Activated CD8-positive, alpha-beta T cell treated with anti-CD3 and anti-CD28 coated beads for 36 hours (primary cell): ENCODE measurements around the gene SDK2. TPM values are rescaled to one million over a fixed set of nuclear protein-coding genes. Genes with fewer than 3 reads are reported as not detected.

ENCODE experiments used
- ATAC-seq: fragments of 200-7000 bp; cut with Tn5 transposase; one replicate; pipeline ENCODE4 v1.10.0; 2021; ENCODE audit warnings: mild to moderate bottlenecking, moderate library complexity
- CTCF ChIA-PET: fragments of 350-600 bp; sonication (Branson Sonifier 250); formaldehyde crosslinking; loops from one replicate; lab custom pipeline; 2021; ENCODE audit warnings: antibody characterized with exemption; lab: Charles Lee
- POLR2A ChIA-PET: fragments of 350-600 bp; sonication (Branson Sonifier 250); formaldehyde crosslinking; loops from one replicate; lab custom pipeline; 2021; ENCODE audit warnings: antibody characterized with exemption; lab: Charles Lee
- DNase-seq: peaks from one replicate; pipeline ENCODE4 v3.0.0-alpha.2; 2020
- H3K27ac Mint-ChIP-seq: one replicate; pipeline ENCODE4 v1.8.0; 2021; ENCODE audit warnings: mild to moderate bottlenecking, mixed read lengths
- H3K27me3 Mint-ChIP-seq: one replicate; pipeline ENCODE4 v1.8.0; 2021; ENCODE audit warnings: mixed read lengths
- H3K36me3 Mint-ChIP-seq: one replicate; pipeline ENCODE4 v1.8.0; 2021; ENCODE audit warnings: low read depth, mixed read lengths
- H3K4me1 Mint-ChIP-seq: one replicate; pipeline ENCODE4 v1.8.0; 2021; ENCODE audit warnings: low read depth, mixed read lengths
- H3K4me3 Mint-ChIP-seq: one replicate; pipeline ENCODE4 v1.8.0; 2021; ENCODE audit warnings: mild to moderate bottlenecking, moderate library complexity, mixed read lengths
- H3K9me3 Mint-ChIP-seq: one replicate; pipeline ENCODE4 v1.8.0; 2021; ENCODE audit warnings: mixed read lengths
- CTCF ChIP-seq: fragments of 200-600 bp; IDR thresholded peaks from one replicate; pipeline ENCODE4 v1.8.0; 2022; ENCODE audit warnings: antibody characterized with exemption, mild to moderate bottlenecking
- intact Hi-C: fragments of 100-400 bp; cut with micrococcal nuclease; formaldehyde crosslinking; loops from one replicate; pipeline ENCODE4 v1.10.0; 2022
- total RNA-seq, 2 experiments: library from RNA; stranded (reverse); gene quantifications; one replicate each; pipeline ENCODE4 v1.2.3, GENCODE V29; 2021

Gene SDK2
- total RNA-seq, 2 experiments from 2014 or later, result 3.2 to 3.3 TPM

GRCh38 chr17:73444021-73444420 is 200.2 kb downstream of the SDK2 start:
- DNase-seq (no peak), ATAC-seq (no peak)
- TF ChIP-seq CTCF, result no peak
- no peaks in the 10 kb centered on the region for H3K27me3 Mint-ChIP-seq
- no peaks in the 10 kb centered on the region for H3K9me3 Mint-ChIP-seq
- H3K36me3 Mint-ChIP-seq, result no peaks in the 10 kb centered on the region
- no peaks in the 10 kb centered on the region for H3K4me1 Mint-ChIP-seq
- no peak overlapping the region for H3K27ac Mint-ChIP-seq
- intact Hi-C loops, result no loop called here
- no peak overlapping the region for H3K4me3 Mint-ChIP-seq
- POLR2A ChIA-PET, result no interaction called here
- CTCF ChIA-PET, result interaction anchor here (1.9 kb wide), 1 partner anchor 14 kb away, joined by 4 read pairs; no protein-coding TSS in a partner anchor

- CTCF ChIA-PET, result interaction anchor here (2.4 kb wide), 1 partner anchor 10 kb away, joined by 10 read pairs; no protein-coding TSS in a partner anchor
These were observed 204.6 kb downstream of the SDK2 start for GRCh38 chr17:73439597-73439996.

GRCh38 chr17:73437826-73438225 is 206.4 kb downstream of the SDK2 start:
- H3K9me3 Mint-ChIP-seq, result no peaks in the 10 kb centered on the region
- CTCF ChIA-PET, result interaction anchor here (2.4 kb wide), 1 partner anchor 9 kb away, joined by 10 read pairs; no protein-coding TSS in a partner anchor
- no peak overlapping the region for H3K27ac Mint-ChIP-seq
- intact Hi-C loops, result no loop called here
- no peaks in the 10 kb centered on the region for H3K27me3 Mint-ChIP-seq
- H3K36me3 Mint-ChIP-seq, result no peaks in the 10 kb centered on the region
- no peak for TF ChIP-seq CTCF
- ATAC-seq, result no peak
- POLR2A ChIA-PET, result no interaction called here
- no peak overlapping the region for H3K4me3 Mint-ChIP-seq
- DNase-seq, result no peak
- no peaks in the 10 kb centered on the region for H3K4me1 Mint-ChIP-seq

More at GRCh38 chr17:73439597-73439996, 204.6 kb downstream of the SDK2 start:
- no peaks in the 10 kb centered on the region for H3K27me3 Mint-ChIP-seq
- H3K4me3 Mint-ChIP-seq, result no peak overlapping the region
- no peak for TF ChIP-seq CTCF
- no peak for ATAC-seq
- intact Hi-C loops, result no loop called here
- POLR2A ChIA-PET, result no interaction called here
- H3K36me3 Mint-ChIP-seq, result no peaks in the 10 kb centered on the region
- no peaks in the 10 kb centered on the region for H3K4me1 Mint-ChIP-seq
- no peak overlapping the region for H3K27ac Mint-ChIP-seq
- no peaks in the 10 kb centered on the region for H3K9me3 Mint-ChIP-seq
- DNase-seq, result no peak

- H3K9me3 Mint-ChIP-seq, result no peaks in the 10 kb centered on the region
- ChIA-PET POLR2A (no interaction called here), CTCF (no interaction called here)
- H3K27ac Mint-ChIP-seq, result no peak overlapping the region
- no peaks in the 10 kb centered on the region for H3K4me1 Mint-ChIP-seq
- intact Hi-C loops, result no loop called here
- TF ChIP-seq CTCF, result no peak
- no peaks in the 10 kb centered on the region for H3K27me3 Mint-ChIP-seq
- DNase-seq (no peak), ATAC-seq (no peak)
- H3K4me3 Mint-ChIP-seq, result no peak overlapping the region
- H3K36me3 Mint-ChIP-seq, result no peaks in the 10 kb centered on the region
These were observed 207.3 kb downstream of the SDK2 start for GRCh38 chr17:73436954-73437353.

- no peak for DNase-seq
- Mint-ChIP-seq H3K4me1 (peaks cover 7% of the 10 kb centered on the region), H3K27me3 (no peaks in the 10 kb centered on the region), H3K36me3 (no peaks in the 10 kb centered on the region), H3K27ac (no peak overlapping the region), H3K9me3 (no peaks in the 10 kb centered on the region), H3K4me3 (no peak overlapping the region)
- intact Hi-C loops, result no loop called here
- no peak for ATAC-seq
- TF ChIP-seq CTCF, result no peak
- ChIA-PET CTCF (no interaction called here), POLR2A (no interaction called here)
These were observed 208.8 kb downstream of the SDK2 start for GRCh38 chr17:73435412-73435811.
